ENCODE data around the gene SNAPIN. TPM values are rescaled to one million over a fixed set of nuclear protein-coding genes. Genes with fewer than 3 reads are reported as not detected.

SNAPIN gene
- total and polyA plus RNA-seq, 9 of the 15 experiments (the other 6 are each of a cell fraction or from before 2014, with no cell fraction given) = 11.2 to 43.9 (median 32.3) TPM

- no peak for TF ChIP-seq ZBTB33 (CRISPR knock-in tag; IDR thresholded peaks at IDR 0.05)
- TF ChIP-seq ZNF24 (IDR thresholded peaks at IDR 0.05) = no peak
- no peak for TF ChIP-seq ZNF274 (IDR thresholded peaks at IDR 0.05; ENCODE audit: borderline replicate concordance, low read depth, low read length)
- TF ChIP-seq RFX7 (CRISPR knock-in tag; IDR thresholded peaks at IDR 0.05) = no peak
- no peak for TF ChIP-seq TBP (optimal IDR thresholded peaks at IDR 0.05; ENCODE audit: low read depth, low read length)
- no peak for TF ChIP-seq PRDM10 (IDR thresholded peaks at IDR 0.05; ENCODE audit: partially characterized antibody)
- TF ChIP-seq ZFX (CRISPR knock-in tag; IDR thresholded peaks at IDR 0.05) = no peak
Measured at GRCh38 chr1:153616917-153617311, 41.6 kb upstream of the SNAPIN start (continued).

All from K562 (cell line).